CD4-positive, alpha-beta T cell (primary cell): ENCODE measurements around the gene SNUPN. TPM values are rescaled to one million over a fixed set of nuclear protein-coding genes. Genes with fewer than 3 reads are reported as not detected.

Source experiments
- ATAC-seq: fragments of 200-7000 bp; cut with Tn5 transposase; one replicate; pipeline ENCODE4 v1.10.0; 2022; ENCODE audit warnings: mild to moderate bottlenecking; ENCODE audit not compliant: poor library complexity
- CTCF ChIA-PET: fragments of 350-600 bp; sonication (Branson Sonifier 250); formaldehyde crosslinking; loops from one replicate; lab custom pipeline; 2021; ENCODE audit warnings: antibody characterized with exemption, inconsistent platforms; lab: Charles Lee
- POLR2A ChIA-PET: fragments of 350-600 bp; sonication (Branson Sonifier 250); formaldehyde crosslinking; loops from one replicate; lab custom pipeline; 2021; ENCODE audit warnings: antibody characterized with exemption, inconsistent platforms; lab: Charles Lee
- DNase-seq, 14 experiments: peaks; one replicate each; pipeline ENCODE4 v3.0.0-alpha.2; 2013 to 2020; ENCODE audit warnings: mixed read lengths in 2 of 14
- H3K27ac ChIP-seq, 2 donors: one replicate each; pipeline versions ENCODE4 v1.5.1 to v1.7.0; 2013; ENCODE audit warnings: low read length in 2 of 2, low read depth in 1 of 2, mild to moderate bottlenecking in 1 of 2
- H3K27me3 ChIP-seq, 2 experiments: 1 replicate in 1 of 2; 2 replicates in 1 of 2; pipeline versions ENCODE4 v1.6.1 to v1.7.0; 2013; ENCODE audit warnings: low read length in 2 of 2, control low read depth in 1 of 2, mild to moderate bottlenecking in 1 of 2, moderate library complexity in 1 of 2; ENCODE audit not compliant: insufficient read depth in 2 of 2, control insufficient read depth in 1 of 2
- H3K36me3 ChIP-seq: one replicate; pipeline ENCODE4 v1.6.1; 2013; ENCODE audit warnings: low read length, control low read depth; ENCODE audit not compliant: insufficient read depth
- H3K4me1 ChIP-seq: one replicate; pipeline ENCODE4 v1.6.1; 2013; ENCODE audit warnings: low read length, control low read depth; ENCODE audit not compliant: insufficient read depth
- H3K4me3 ChIP-seq: one replicate; pipeline ENCODE4 v1.5.1; 2013; ENCODE audit warnings: mild to moderate bottlenecking, low read length, moderate library complexity
- H3K9me3 ChIP-seq, 2 experiments: 1 replicate in 1 of 2; 2 replicates in 1 of 2; pipeline versions ENCODE4 v1.6.1 to v1.7.0; 2013; ENCODE audit warnings: low read length in 2 of 2, mild to moderate bottlenecking in 2 of 2, control low read depth in 1 of 2, moderate library complexity in 1 of 2; ENCODE audit not compliant: control insufficient read depth in 1 of 2, insufficient read depth in 1 of 2
- H3K27ac Mint-ChIP-seq: one replicate; pipeline ENCODE4 v1.8.0; 2020; ENCODE audit warnings: mixed read lengths
- H3K27me3 Mint-ChIP-seq: one replicate; pipeline ENCODE4 v1.8.0; 2021; ENCODE audit warnings: mixed read lengths
- H3K36me3 Mint-ChIP-seq: one replicate; pipeline ENCODE4 v1.8.0; 2021; ENCODE audit warnings: low read depth, mixed read lengths
- H3K4me1 Mint-ChIP-seq: one replicate; pipeline ENCODE4 v1.8.0; 2021; ENCODE audit warnings: low read depth, mixed read lengths
- H3K4me3 Mint-ChIP-seq: one replicate; pipeline ENCODE4 v1.8.0; 2020; ENCODE audit warnings: mild to moderate bottlenecking, mixed read lengths
- H3K9me3 Mint-ChIP-seq: one replicate; pipeline ENCODE4 v1.8.0; 2020; ENCODE audit warnings: mixed read lengths
- CTCF ChIP-seq: fragments of 200-600 bp; IDR thresholded peaks from one replicate; pipeline ENCODE4 v1.8.0; 2022; ENCODE audit warnings: antibody characterized with exemption, mild to moderate bottlenecking
- intact Hi-C, 2 experiments: fragments of 100-400 bp; cut with DNase I in 1 of 2; cut with micrococcal nuclease in 1 of 2; formaldehyde crosslinking; loops; one replicate each; pipeline versions ENCODE4 v1.15.1 to v1.9.0; 2023 to 2025; cut with DNase I, micrococcal nuclease
- total RNA-seq, 174 experiments: library from RNA in 2 of 174; stranded (reverse) in 2 of 174; gene quantifications; one replicate each; pipeline ENCODE4 v1.2.3 and lab custom pipeline; 2021 to 2026

The SNUPN gene
- total RNA-seq, 2 experiments from 2014 or later, result 10.0 to 11.6 TPM

GRCh38 chr15:75656331-75656730 lies 30.8 kb upstream of the SNUPN start:
- Histone ChIP-seq H3K27me3 (no peaks in the 10 kb centered on the region), H3K4me1 (peaks cover 12% of the 10 kb centered on the region), H3K4me3 (no peak overlapping the region), H3K9me3 (no peaks in the 10 kb centered on the region), H3K36me3 (no peaks in the 10 kb centered on the region), H3K27ac (no peak overlapping the region)
- Mint-ChIP-seq H3K36me3 (no peaks in the 10 kb centered on the region), H3K27ac (no peak overlapping the region), H3K4me3 (no peak overlapping the region), H3K27me3 (no peaks in the 10 kb centered on the region), H3K9me3 (no peaks in the 10 kb centered on the region), H3K4me1 (peaks cover 4% of the 10 kb centered on the region)
- no peak for DNase-seq
- ChIA-PET CTCF (no interaction called here), POLR2A (no interaction called here)
- ATAC-seq, result no peak
- TF ChIP-seq CTCF, result no peak
- intact Hi-C loops, result no loop called here

- H3K27me3 Mint-ChIP-seq, result no peaks in the 10 kb centered on the region
- ATAC-seq (no peak), DNase-seq (no peak)
- Histone ChIP-seq H3K36me3 (no peaks in the 10 kb centered on the region), H3K27me3 (no peaks in the 10 kb centered on the region), H3K9me3 (no peaks in the 10 kb centered on the region), H3K27ac (no peak overlapping the region), H3K4me1 (peaks cover 16% of the 10 kb centered on the region), H3K4me3 (no peak overlapping the region)
- intact Hi-C loops, result no loop called here
- POLR2A ChIA-PET, result no interaction called here
- no peaks in the 10 kb centered on the region for H3K36me3 Mint-ChIP-seq
- H3K9me3 Mint-ChIP-seq, result no peaks in the 10 kb centered on the region
- CTCF ChIA-PET, result no interaction called here
- no peak overlapping the region for H3K4me3 Mint-ChIP-seq
- no peak overlapping the region for H3K27ac Mint-ChIP-seq
- peaks cover 8% of the 10 kb centered on the region for H3K4me1 Mint-ChIP-seq
- TF ChIP-seq CTCF, result no peak
These were observed 30.4 kb upstream of the SNUPN start for GRCh38 chr15:75655931-75656330.

- H3K27me3 ChIP-seq, result no peaks in the 10 kb centered on the region
- POLR2A ChIA-PET, result interaction anchor here (1.0 to 1.1 kb wide), 2 partner anchors 14 to 286 kb away, joined by 3 read pairs; partner anchors contain the start of genes IMP3 and MAN2C1
- no peaks in the 10 kb centered on the region for H3K27me3 Mint-ChIP-seq
- H3K4me1 ChIP-seq, result peaks cover 19% of the 10 kb centered on the region
- no peaks in the 10 kb centered on the region for H3K36me3 ChIP-seq
- intact Hi-C loops, result no loop called here
- H3K4me3 Mint-ChIP-seq, result no peak overlapping the region
- H3K4me3 ChIP-seq, result no peak overlapping the region
- no peaks in the 10 kb centered on the region for H3K36me3 Mint-ChIP-seq
- no peak overlapping the region for H3K27ac ChIP-seq
- no peaks in the 10 kb centered on the region for H3K9me3 ChIP-seq
- TF ChIP-seq CTCF, result no peak
- peaks cover 24% of the 10 kb centered on the region for H3K4me1 Mint-ChIP-seq
- DNase-seq (no peak), ATAC-seq (no peak)
- H3K27ac Mint-ChIP-seq, result no peak overlapping the region
- CTCF ChIA-PET, result interaction anchor here (1.4 kb wide), 1 partner anchor 13 kb away, joined by 4 read pairs; no protein-coding TSS in a partner anchor
- no peaks in the 10 kb centered on the region for H3K9me3 Mint-ChIP-seq
These were observed 28.8 kb upstream of the SNUPN start for GRCh38 chr15:75654201-75654907.
